K562 (cell line): Measurements from ENCODE around the gene MT1X. TPM values are rescaled to one million over a fixed set of nuclear protein-coding genes. Genes with fewer than 3 reads are reported as not detected.

ENCODE experiments used
- BDP1 ChIP-seq: IDR thresholded peaks from 3 replicates; pipeline ENCODE4 v1.6.1; 2011; ENCODE audit not compliant: insufficient read length, insufficient read depth
- BRD9 ChIP-seq: fragments of 450-650 bp; IDR thresholded peaks from 2 replicates; pipeline ENCODE4 v1.6.1; 2018; ENCODE audit warnings: low read depth; ENCODE audit not compliant: partially characterized antibody
- C11orf30 ChIP-seq: fragments of 450-650 bp; IDR thresholded peaks from 2 replicates; pipeline ENCODE4 v1.6.1; 2016; ENCODE audit warnings: low read depth, mild to moderate bottlenecking
- CHD2 ChIP-seq: IDR thresholded peaks from 2 replicates; pipeline ENCODE4 v1.6.1; 2011; ENCODE audit warnings: low read depth, low read length
- FOXJ3 ChIP-seq: sonication (generic); formaldehyde crosslinking; IDR thresholded peaks from 2 replicates; pipeline ENCODE4 v1.4.0; 2020; ENCODE audit warnings: mild to moderate bottlenecking, missing genetic modification reagents
- HMG20B ChIP-seq: fragments of 250-450 bp; sonication (Bioruptor Pico); IDR thresholded peaks from 2 replicates; pipeline ENCODE4 v1.5.0; 2021; ENCODE audit warnings: mild to moderate bottlenecking
- HNRNPK ChIP-seq: fragments of 200-400 bp; formaldehyde crosslinking; IDR thresholded peaks from one replicate; pipeline ENCODE4 v1.6.1; 2018; ENCODE audit warnings: mild to moderate bottlenecking, low read depth, low read length; ENCODE audit not compliant: poor library complexity, severe bottlenecking
- ID3 ChIP-seq, 2 experiments: fragments of 250-450 bp in 1 of 2; fragments of 450-650 bp in 1 of 2; sonication (Bioruptor Pico) in 1 of 2; IDR thresholded peaks; 2 replicates each; pipeline versions ENCODE4 v1.6.1 to v1.8.0; 2016 to 2021; ENCODE audit warnings: mild to moderate bottlenecking in 2 of 2, moderate library complexity in 2 of 2, missing compliant biosample characterization in 1 of 2, missing genetic modification characterization in 1 of 2
- KDM5B ChIP-seq: fragments of 200-600 bp; sonication (generic); IDR thresholded peaks from 2 replicates; pipeline ENCODE4 v1.6.1; 2012; ENCODE audit warnings: low read depth, mild to moderate bottlenecking, moderate library complexity, low read length, control low read depth, inconsistent platforms; ENCODE audit not compliant: insufficient replicate concordance
- MAX ChIP-seq: sonication (generic); formaldehyde crosslinking; IDR thresholded peaks from 2 replicates; pipeline ENCODE4 v1.9.0; 2022; ENCODE audit warnings: mild to moderate bottlenecking, missing genetic modification reagents
- NFYB ChIP-seq: IDR thresholded peaks from 2 replicates; pipeline ENCODE4 v1.6.1; 2011; ENCODE audit warnings: mild to moderate bottlenecking, moderate library complexity; ENCODE audit not compliant: insufficient read length; ENCODE audit errors: extremely low read depth
- POLR2AphosphoS5 ChIP-seq: IDR thresholded peaks from 2 replicates; pipeline ENCODE4 v1.6.1; 2011; ENCODE audit warnings: mild to moderate bottlenecking, low read depth, low read length, moderate library complexity; ENCODE audit not compliant: control insufficient read depth, insufficient read depth
- POLR2B ChIP-seq: fragments of 450-650 bp; IDR thresholded peaks from 2 replicates; pipeline ENCODE4 v1.6.1; 2018; ENCODE audit warnings: low read depth; ENCODE audit not compliant: partially characterized antibody
- RB1 ChIP-seq: fragments of 450-650 bp; IDR thresholded peaks from 2 replicates; pipeline ENCODE4 v1.6.1; 2017; ENCODE audit warnings: low read depth, mild to moderate bottlenecking
- SIRT6 ChIP-seq: IDR thresholded peaks from one replicate; pipeline ENCODE4 v1.6.1; 2012; ENCODE audit warnings: low read depth, mild to moderate bottlenecking, control low read depth, inconsistent platforms, low read length, moderate library complexity
- TAF9B ChIP-seq: fragments of 450-650 bp; IDR thresholded peaks from 2 replicates; pipeline ENCODE4 v1.6.1; 2018; ENCODE audit warnings: mild to moderate bottlenecking; ENCODE audit not compliant: partially characterized antibody
- TBL1XR1 ChIP-seq, 2 experiments: IDR thresholded peaks; 2 replicates each; pipeline ENCODE4 v1.6.1; 2012; ENCODE audit warnings: improper control_type of control experiment in 2 of 2, low read length in 2 of 2, mild to moderate bottlenecking in 1 of 2
- THAP12 ChIP-seq: fragments of 250-450 bp; sonication (Bioruptor Pico); IDR thresholded peaks from 2 replicates; pipeline ENCODE4 v1.9.0; 2021; ENCODE audit warnings: mild to moderate bottlenecking, inconsistent platforms
- ZC3H4 ChIP-seq: sonication (generic); formaldehyde crosslinking; IDR thresholded peaks from 2 replicates; pipeline ENCODE4 v1.9.0; 2021; ENCODE audit warnings: missing genetic modification reagents, borderline replicate concordance
- ZNF232 ChIP-seq: sonication (generic); formaldehyde crosslinking; IDR thresholded peaks from 2 replicates; pipeline ENCODE4 v1.8.0; 2022; ENCODE audit warnings: mild to moderate bottlenecking, missing genetic modification reagents
- ZNF280A ChIP-seq: fragments of 450-650 bp; IDR thresholded peaks from 2 replicates; pipeline ENCODE4 v1.6.1; 2018; ENCODE audit warnings: mild to moderate bottlenecking, low read depth; ENCODE audit not compliant: partially characterized antibody
- ZNF75A ChIP-seq: fragments of 450-650 bp; formaldehyde crosslinking; IDR thresholded peaks from 2 replicates; pipeline ENCODE4 v1.4.0; 2020; ENCODE audit warnings: mild to moderate bottlenecking
- ZNF76 ChIP-seq: fragments of 250-450 bp; sonication (Bioruptor Pico); IDR thresholded peaks from 2 replicates; pipeline ENCODE4 v1.4.0; 2020; ENCODE audit warnings: mild to moderate bottlenecking, moderate library complexity, borderline replicate concordance
- polyA plus RNA-seq, 8 experiments: library from polyadenylated mRNA; depleted of rRNA in 4 of 8; stranded (reverse) in 5 of 8; unstranded in 3 of 8; fragments of >200 nt; fragmentation: Nextera tagmentation in 2 of 8; fragmentation: Illumina TruSeq in 1 of 8; extraction: Ambion mirVana in 2 of 8; extraction: Trizol in 1 of 8; gene quantifications; 2 replicates each; pipeline versions ENCODE4 v1.2.1 to v1.2.3, GENCODE V29; 2011 to 2014; ENCODE audit warnings: inconsistent platforms in 1 of 8, missing spikeins in 1 of 8
- total RNA-seq, 7 experiments: library from RNA; depleted of rRNA in 6 of 7; stranded (reverse); fragments of >200 nt in 6 of 7; fragmentation: Illumina TruSeq in 2 of 7; extraction: Trizol in 2 of 7; gene quantifications; 2 replicates each; pipeline versions ENCODE4 v1.2.1 to v1.2.3, GENCODE V29; 2011 to 2021; ENCODE audit warnings: low replicate concordance in 1 of 7

Gene MT1X
- total and polyA plus RNA-seq, 9 of the 15 experiments (the other 6 are each of a cell fraction or from before 2014, with no cell fraction given): 4.9 to 22.8 (median 8.7) TPM

- TF ChIP-seq KDM5B: peak; percentile 75
- no peak for TF ChIP-seq ZC3H4 (CRISPR knock-in tag)
- no peak for TF ChIP-seq BDP1
- peak; percentile 93 for TF ChIP-seq NFYB
- no peak for TF ChIP-seq FOXJ3 (CRISPR knock-in tag)
- TF ChIP-seq TAF9B: peak; percentile 39
- peak; percentile 32; the same call in 1 of the 2 replicates for TF ChIP-seq ZNF75A
- TF ChIP-seq ZNF280A: no peak
- TF ChIP-seq HMG20B (CRISPR knock-in tag): no peak
- peak; percentile 90 for TF ChIP-seq C11orf30
- TF ChIP-seq RB1: peak; percentile 44; the same call in 1 of the 2 replicates
- peak; percentile 67 for TF ChIP-seq THAP12 (CRISPR knock-in tag)
- TF ChIP-seq TBL1XR1 (IDR thresholded peaks at IDR 0.05; ENCODE audit: low read length in 2 of 2): no peak
- TF ChIP-seq ZNF232 (CRISPR knock-in tag): 0 out of 2 replicates have a peak, but pooled peaks have one; percentile 46
- TF ChIP-seq HNRNPK: no peak
- peak; percentile 83 for TF ChIP-seq POLR2B
- TF ChIP-seq ID3 (CRISPR knock-in tag; IDR thresholded peaks at IDR 0.05): no peak
- TF ChIP-seq ID3 (tag; IDR thresholded peaks at IDR 0.05): 0 out of 2 replicates have a peak, but pooled peaks have one; percentile 29
- TF ChIP-seq MAX: peak; percentile 83
- peak; percentile 42; the same call in 1 of the 2 replicates for TF ChIP-seq CHD2
- peak; percentile 35 for TF ChIP-seq BRD9
- no peak for TF ChIP-seq SIRT6
- TF ChIP-seq POLR2AphosphoS5: peak; percentile 91
- peak; percentile 72; the same call in 1 of the 2 replicates for TF ChIP-seq ZNF76 (CRISPR knock-in tag)
These were observed 47.7 kb downstream of the MT1X start, which contains the start of gene NUP93 (continued) for GRCh38 chr16:56729735-56730662.
